ENCODE results near the gene QPRT.
"Not testable (repeated sequence)": the region's sequence is repeated elsewhere in the genome, so short reads cannot be mapped to it uniquely, and the experiment has no call there.

GRCh38 chr16:29709657-29710056 is 30.7 kb downstream of the QPRT start:
- TF ChIP-seq EZH2 (IDR thresholded peaks at IDR 0.05; ENCODE audit: borderline replicate concordance, low read length), result not testable (repeated sequence)
- TF ChIP-seq, protein P1, sequence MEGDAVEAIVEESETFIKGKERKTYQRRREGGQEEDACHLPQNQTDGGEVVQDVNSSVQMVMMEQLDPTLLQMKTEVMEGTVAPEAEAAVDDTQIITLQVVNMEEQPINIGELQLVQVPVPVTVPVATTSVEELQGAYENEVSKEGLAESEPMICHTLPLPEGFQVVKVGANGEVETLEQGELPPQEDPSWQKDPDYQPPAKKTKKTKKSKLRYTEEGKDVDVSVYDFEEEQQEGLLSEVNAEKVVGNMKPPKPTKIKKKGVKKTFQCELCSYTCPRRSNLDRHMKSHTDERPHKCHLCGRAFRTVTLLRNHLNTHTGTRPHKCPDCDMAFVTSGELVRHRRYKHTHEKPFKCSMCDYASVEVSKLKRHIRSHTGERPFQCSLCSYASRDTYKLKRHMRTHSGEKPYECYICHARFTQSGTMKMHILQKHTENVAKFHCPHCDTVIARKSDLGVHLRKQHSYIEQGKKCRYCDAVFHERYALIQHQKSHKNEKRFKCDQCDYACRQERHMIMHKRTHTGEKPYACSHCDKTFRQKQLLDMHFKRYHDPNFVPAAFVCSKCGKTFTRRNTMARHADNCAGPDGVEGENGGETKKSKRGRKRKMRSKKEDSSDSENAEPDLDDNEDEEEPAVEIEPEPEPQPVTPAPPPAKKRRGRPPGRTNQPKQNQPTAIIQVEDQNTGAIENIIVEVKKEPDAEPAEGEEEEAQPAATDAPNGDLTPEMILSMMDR (conservative IDR thresholded peaks at IDR 0.05 in 1 of 2, IDR thresholded peaks at IDR 0.05 in 1 of 2; ENCODE audit: extremely low read depth in 1 of 2, insufficient read depth in 1 of 2, low read depth in 1 of 2, low read length in 2 of 2), result not testable (repeated sequence)

Data from mammary epithelial cell (primary cell).